OCI-LY3 (cell line): ENCODE measurements around the gene NUDC.

Experiments used
- EZH2phosphoT487 ChIP-seq: fragments of 200-600 bp; shearing (Covaris generic); IDR thresholded peaks from 2 replicates; pipeline ENCODE4 v1.6.1; 2018; ENCODE audit warnings: antibody characterized with exemption, mixed run types, low read depth
- TF ChIP-seq, protein P1 (sequence below): fragments of 200-600, 300-600 bp; sonication (generic); IDR thresholded peaks from 2 replicates; pipeline ENCODE4 v1.5.1; 2014; ENCODE audit warnings: antibody characterized with exemption, low read length, low read depth

DNA sequence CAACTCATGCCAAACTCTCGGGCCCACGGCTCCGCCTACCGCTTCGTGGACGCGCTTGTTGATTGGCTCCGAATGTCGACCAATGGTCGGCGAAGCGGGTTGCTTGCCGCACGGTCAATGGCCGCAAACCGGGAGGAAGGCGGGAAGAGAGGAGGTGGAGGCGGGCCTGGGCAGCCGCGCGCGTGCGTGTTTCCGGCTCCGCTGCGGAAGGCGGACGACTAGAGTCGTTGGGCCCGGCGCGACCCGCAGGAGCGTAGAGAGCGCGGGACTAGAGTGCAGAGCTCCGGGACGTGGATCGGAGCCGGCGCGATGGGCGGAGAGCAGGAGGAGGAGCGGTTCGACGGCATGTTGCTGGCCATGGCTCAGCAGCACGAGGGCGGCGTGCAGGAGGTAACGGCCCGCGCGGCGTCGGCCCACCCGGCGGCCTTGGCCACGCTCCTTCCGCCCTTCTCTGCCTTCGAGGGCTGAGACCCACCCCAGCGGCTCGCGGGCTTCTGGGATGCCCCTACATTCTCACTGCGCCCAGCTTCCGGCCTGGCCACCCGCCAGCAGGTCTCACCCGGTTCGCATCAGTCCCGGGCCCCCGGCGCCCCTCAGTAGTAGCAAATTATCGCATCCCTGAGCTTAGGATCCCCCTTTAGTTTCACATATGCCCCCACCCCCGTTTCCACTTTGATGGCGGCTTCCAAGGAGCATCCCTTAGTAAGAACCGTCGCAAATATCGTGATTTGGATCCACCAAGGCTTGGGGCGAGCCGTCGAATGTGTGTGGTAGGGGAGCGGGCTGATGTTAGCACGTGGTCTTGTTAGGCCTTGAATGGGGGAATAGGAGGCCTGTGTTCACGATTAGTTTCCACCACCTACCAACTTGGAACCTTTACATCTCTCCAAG, at the start of gene NUDC:
- TF ChIP-seq EZH2phosphoT487 = no peak
- TF ChIP-seq, protein P1, sequence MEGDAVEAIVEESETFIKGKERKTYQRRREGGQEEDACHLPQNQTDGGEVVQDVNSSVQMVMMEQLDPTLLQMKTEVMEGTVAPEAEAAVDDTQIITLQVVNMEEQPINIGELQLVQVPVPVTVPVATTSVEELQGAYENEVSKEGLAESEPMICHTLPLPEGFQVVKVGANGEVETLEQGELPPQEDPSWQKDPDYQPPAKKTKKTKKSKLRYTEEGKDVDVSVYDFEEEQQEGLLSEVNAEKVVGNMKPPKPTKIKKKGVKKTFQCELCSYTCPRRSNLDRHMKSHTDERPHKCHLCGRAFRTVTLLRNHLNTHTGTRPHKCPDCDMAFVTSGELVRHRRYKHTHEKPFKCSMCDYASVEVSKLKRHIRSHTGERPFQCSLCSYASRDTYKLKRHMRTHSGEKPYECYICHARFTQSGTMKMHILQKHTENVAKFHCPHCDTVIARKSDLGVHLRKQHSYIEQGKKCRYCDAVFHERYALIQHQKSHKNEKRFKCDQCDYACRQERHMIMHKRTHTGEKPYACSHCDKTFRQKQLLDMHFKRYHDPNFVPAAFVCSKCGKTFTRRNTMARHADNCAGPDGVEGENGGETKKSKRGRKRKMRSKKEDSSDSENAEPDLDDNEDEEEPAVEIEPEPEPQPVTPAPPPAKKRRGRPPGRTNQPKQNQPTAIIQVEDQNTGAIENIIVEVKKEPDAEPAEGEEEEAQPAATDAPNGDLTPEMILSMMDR = no peak
